Esophagus squamous epithelium (tissue), 5 donors: ENCODE data around the gene RAB11FIP5. TPM values are rescaled to one million over a fixed set of nuclear protein-coding genes. Genes with fewer than 3 reads are reported as not detected.
"Not testable (repeated sequence)": the region's sequence is repeated elsewhere in the genome, so short reads cannot be mapped to it uniquely, and the experiment has no call there.

ENCODE experiments used
- DNase-seq: peaks from one replicate; lab custom pipeline; 2025; lab: John Stamatoyannopoulos, UW
- H3K27ac ChIP-seq, 4 donors: fragments of 200-600 bp; sonication (generic); one replicate each; pipeline ENCODE4 v1.5.1; 2016 to 2019; ENCODE audit warnings: mild to moderate bottlenecking in 1 of 4
- H3K27me3 ChIP-seq, 4 donors: fragments of 200-600 bp; sonication (generic); 1 replicate in 3 of 4; 2 replicates in 1 of 4; pipeline versions ENCODE4 v1.5.1 to v1.6.0; 2017 to 2021; ENCODE audit warnings: antibody characterized with exemption in 1 of 4
- H3K36me3 ChIP-seq, 3 donors: fragments of 200-600 bp; sonication (generic); one replicate each; pipeline ENCODE4 v1.5.1; 2016 to 2019
- H3K4me1 ChIP-seq, 3 donors: fragments of 200-600 bp; sonication (generic); one replicate each; pipeline ENCODE4 v1.5.1; 2017 to 2019
- H3K4me3 ChIP-seq, 4 donors: fragments of 200-600 bp; sonication (generic); 1 replicate in 3 of 4; 2 replicates in 1 of 4; pipeline ENCODE4 v1.5.1; 2016 to 2019; ENCODE audit warnings: mild to moderate bottlenecking in 2 of 4, moderate library complexity in 1 of 4
- H3K9me3 ChIP-seq, 3 donors: fragments of 200-600 bp; sonication (generic); one replicate each; pipeline ENCODE4 v1.5.1; 2016 to 2019
- POLR2A ChIP-seq, 4 donors: fragments of 450-650 bp; IDR thresholded peaks; one replicate each; pipeline ENCODE4 v1.6.1; 2017; ENCODE audit warnings: antibody characterized with exemption in 4 of 4, mild to moderate bottlenecking in 4 of 4, moderate library complexity in 3 of 4
- WGBS, 2 donors: methylation state at CpG; one replicate each; pipeline ENCODE4 v1.1.5; 2018; 5-methylcytosine and 5-hydroxymethylcytosine counted together
- intact Hi-C: fragments of 100-400 bp; cut with DNase I; formaldehyde crosslinking; loops from one replicate; pipeline ENCODE4 v1.15.0; 2022
- total RNA-seq, 4 donors: library from RNA; depleted of rRNA; stranded (reverse); fragments of >200 nt; gene quantifications; one replicate each; pipeline ENCODE4 v1.1.0, GENCODE V29; 2016
- TF ChIP-seq, protein P1 (sequence below), 6 experiments: fragments of 450-650 bp in 4 of 6; fragments of 200-600 bp in 2 of 6; sonication (generic) in 2 of 6; IDR thresholded peaks; one replicate each; pipeline ENCODE4 v1.5.1; 2016 to 2019; ENCODE audit warnings: antibody characterized with exemption in 6 of 6, mild to moderate bottlenecking in 4 of 6, moderate library complexity in 4 of 6
- donor health status: DM: yes; HTN: yes; CAD: no.

The RAB11FIP5 gene
- total RNA-seq, 4 donors from 2014 or later = 12.2 to 19.6 (median 16.6) TPM

- no peak for DNase-seq
- intact Hi-C loops = no loop called here
- no peak overlapping the region for H3K27ac ChIP-seq
- no peaks in the 10 kb centered on the region for H3K27me3 ChIP-seq
- H3K4me1 ChIP-seq = peaks cover 0 to 21% (median 4%) of the 10 kb centered on the region in 3 donors
- H3K9me3 ChIP-seq = no peaks in the 10 kb centered on the region
- H3K36me3 ChIP-seq = no peaks in the 10 kb centered on the region
- no peak overlapping the region for H3K4me3 ChIP-seq
- TF ChIP-seq POLR2A (IDR thresholded peaks at IDR 0.05) = no peak
- TF ChIP-seq, protein P1, sequence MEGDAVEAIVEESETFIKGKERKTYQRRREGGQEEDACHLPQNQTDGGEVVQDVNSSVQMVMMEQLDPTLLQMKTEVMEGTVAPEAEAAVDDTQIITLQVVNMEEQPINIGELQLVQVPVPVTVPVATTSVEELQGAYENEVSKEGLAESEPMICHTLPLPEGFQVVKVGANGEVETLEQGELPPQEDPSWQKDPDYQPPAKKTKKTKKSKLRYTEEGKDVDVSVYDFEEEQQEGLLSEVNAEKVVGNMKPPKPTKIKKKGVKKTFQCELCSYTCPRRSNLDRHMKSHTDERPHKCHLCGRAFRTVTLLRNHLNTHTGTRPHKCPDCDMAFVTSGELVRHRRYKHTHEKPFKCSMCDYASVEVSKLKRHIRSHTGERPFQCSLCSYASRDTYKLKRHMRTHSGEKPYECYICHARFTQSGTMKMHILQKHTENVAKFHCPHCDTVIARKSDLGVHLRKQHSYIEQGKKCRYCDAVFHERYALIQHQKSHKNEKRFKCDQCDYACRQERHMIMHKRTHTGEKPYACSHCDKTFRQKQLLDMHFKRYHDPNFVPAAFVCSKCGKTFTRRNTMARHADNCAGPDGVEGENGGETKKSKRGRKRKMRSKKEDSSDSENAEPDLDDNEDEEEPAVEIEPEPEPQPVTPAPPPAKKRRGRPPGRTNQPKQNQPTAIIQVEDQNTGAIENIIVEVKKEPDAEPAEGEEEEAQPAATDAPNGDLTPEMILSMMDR (IDR thresholded peaks at IDR 0.05) = no peak
- WGBS, 2 donors = 62 to 90% methylated on average over 2 of the region's 3 CpGs
Observed at GRCh38 chr2:73095910-73096309, 16.8 kb downstream of the RAB11FIP5 start.

DNA sequence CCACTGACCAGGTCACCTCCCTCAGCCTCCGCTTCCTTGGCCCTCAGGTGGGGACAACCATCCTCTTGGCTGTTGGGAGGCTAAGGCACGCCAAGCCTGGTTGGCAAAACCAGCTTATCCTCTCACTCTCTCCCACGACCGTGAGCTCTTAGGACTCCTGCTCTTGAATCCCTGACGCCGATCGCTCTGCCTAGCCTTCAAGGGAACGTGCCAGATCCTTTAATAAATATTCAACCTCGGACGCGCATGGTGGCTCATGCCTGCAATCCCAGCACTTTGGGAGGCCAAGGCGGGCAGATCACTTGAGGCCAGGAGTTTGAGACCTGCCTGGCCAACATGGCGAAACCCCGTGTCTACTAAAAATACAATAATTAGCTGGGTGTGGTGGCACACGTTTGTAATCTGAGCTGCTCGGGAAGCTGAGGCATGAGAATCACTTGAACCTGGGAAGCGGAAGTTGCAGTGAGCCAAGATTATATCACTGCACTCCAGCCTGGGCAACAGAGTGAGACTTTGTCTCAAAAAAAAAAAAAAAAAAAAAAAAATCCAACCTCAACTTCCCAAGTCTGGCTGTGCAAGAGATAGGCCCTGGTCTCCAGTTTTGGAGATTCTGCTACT, 19.0 kb downstream of the RAB11FIP5 start:
- H3K27ac ChIP-seq, H3K4me3 ChIP-seq, H3K36me3 ChIP-seq, H3K9me3 ChIP-seq, intact Hi-C loops, DNase-seq, H3K27me3 ChIP-seq: not testable (repeated sequence)
- 88% methylated on average over 15 to 16 of the region's 17 CpGs for whole genome bisulfite sequencing, 2 donors
- H3K4me1 ChIP-seq = peaks cover 0 to 41% (median 4%) of the 10 kb centered on the region in 3 donors

DNA sequence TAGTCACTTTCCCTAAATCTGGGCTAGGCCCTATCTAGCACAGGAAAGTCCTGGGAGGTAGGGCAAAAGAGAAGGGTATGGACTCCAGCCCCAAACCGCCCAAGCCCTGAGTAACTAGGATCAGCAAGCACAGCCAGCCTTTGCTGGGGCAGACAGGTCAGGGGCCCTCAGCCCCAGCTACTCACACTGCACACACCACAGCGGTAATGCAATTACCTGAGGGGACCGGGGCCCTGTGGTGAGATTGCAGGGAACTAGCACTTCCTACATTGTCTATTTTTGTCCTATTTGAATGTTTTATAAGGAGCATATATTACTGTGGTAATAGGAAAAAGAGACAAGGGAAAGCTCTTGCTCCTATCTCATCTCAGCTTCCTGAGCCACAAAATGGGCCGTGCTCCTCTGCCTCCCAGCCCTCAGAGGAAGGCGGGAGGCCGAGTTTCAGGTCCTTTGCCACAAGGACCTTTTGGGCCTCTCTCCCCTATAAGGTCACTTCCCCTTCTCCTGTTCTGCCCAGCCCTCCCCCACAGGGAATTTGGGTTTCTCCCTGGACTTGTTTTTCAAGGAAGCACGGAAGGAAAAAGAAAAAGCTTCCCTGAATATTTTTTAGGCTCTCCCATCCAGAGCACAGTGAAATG, 20.5 kb downstream of the RAB11FIP5 start:
- peaks cover 0 to 41% (median 4%) of the 10 kb centered on the region in 3 donors for H3K4me1 ChIP-seq
- H3K27ac ChIP-seq = peak overlapping the region in 1 of 4 donors; percentile 5
- 50 to 59% methylated on average over 4 of the region's 7 CpGs for WGBS, 2 donors
- H3K4me3 ChIP-seq = no peak overlapping the region
- H3K27me3 ChIP-seq = no peaks in the 10 kb centered on the region
- H3K36me3 ChIP-seq = peaks cover 4 to 18% (median 12%) of the 10 kb centered on the region in 3 donors
- TF ChIP-seq, protein P1 (IDR thresholded peaks at IDR 0.05) = no peak
- no peak for TF ChIP-seq POLR2A (IDR thresholded peaks at IDR 0.05)
- DNase-seq = no peak
- no peaks in the 10 kb centered on the region for H3K9me3 ChIP-seq
- intact Hi-C loops = no loop called here

DNA sequence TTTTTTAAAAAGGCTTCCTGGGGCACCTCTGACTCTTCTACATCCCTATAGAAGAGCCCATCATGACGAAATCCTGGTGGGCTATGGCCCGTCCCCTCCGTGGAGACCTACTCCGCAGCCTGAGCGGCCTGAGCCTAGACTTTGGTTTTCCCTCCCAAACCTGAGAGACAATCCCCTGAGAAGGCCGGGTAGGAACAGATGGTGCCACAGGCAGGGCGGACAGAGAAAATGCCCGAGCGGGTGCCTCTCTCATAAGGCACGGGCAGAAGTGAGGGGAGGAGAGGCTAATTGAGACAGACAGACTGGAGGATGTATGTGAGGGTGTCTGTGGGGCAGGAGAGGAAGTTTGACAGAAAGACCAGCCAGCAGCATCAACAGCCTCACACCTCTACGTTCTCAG, 21.1 kb downstream of the RAB11FIP5 start:
- H3K27ac ChIP-seq = no peak overlapping the region
- H3K27me3 ChIP-seq = no peaks in the 10 kb centered on the region
- DNase-seq = no peak
- WGBS, 2 donors = 81 to 94% methylated on average over 5 to 10 of the region's 11 CpGs
- peaks cover 4 to 23% (median 12%) of the 10 kb centered on the region in 3 donors for H3K36me3 ChIP-seq
- TF ChIP-seq, protein P1 (IDR thresholded peaks at IDR 0.05) = no peak
- TF ChIP-seq POLR2A (IDR thresholded peaks at IDR 0.05) = no peak
- peaks cover 0 to 41% (median 4%) of the 10 kb centered on the region in 3 donors for H3K4me1 ChIP-seq
- H3K9me3 ChIP-seq = no peaks in the 10 kb centered on the region
- H3K4me3 ChIP-seq = no peak overlapping the region
- intact Hi-C loops = no loop called here

DNA sequence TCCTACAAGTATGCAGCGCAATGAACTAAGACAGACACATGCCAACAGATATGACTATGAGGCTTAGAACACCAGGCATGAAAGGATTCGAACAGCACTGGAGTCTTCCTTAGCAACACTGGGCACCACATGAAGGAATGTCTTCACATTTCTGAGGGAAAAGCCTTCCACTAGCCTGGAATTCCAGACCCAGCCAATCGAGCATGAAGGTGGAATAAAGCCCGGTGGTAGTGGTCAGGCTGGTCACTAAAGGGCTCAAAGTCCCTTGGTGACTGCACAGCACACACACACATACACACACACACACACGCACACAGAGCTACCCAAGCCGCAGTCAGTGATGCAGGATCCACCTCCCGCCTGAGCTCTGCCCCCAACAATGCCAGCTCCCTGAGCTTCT, 21.6 kb downstream of the RAB11FIP5 start:
- H3K4me1 ChIP-seq = peaks cover 0 to 41% (median 4%) of the 10 kb centered on the region in 3 donors
- intact Hi-C loops = no loop called here
- no peak for TF ChIP-seq POLR2A (IDR thresholded peaks at IDR 0.05)
- TF ChIP-seq, protein P1 (IDR thresholded peaks at IDR 0.05) = no peak
- no peak overlapping the region for H3K27ac ChIP-seq
- H3K4me3 ChIP-seq = no peak overlapping the region
- H3K36me3 ChIP-seq = peaks cover 4 to 28% (median 12%) of the 10 kb centered on the region in 3 donors
- no peaks in the 10 kb centered on the region for H3K27me3 ChIP-seq
- DNase-seq = no peak
- 86 to 90% methylated on average over 5 to 7 of the region's 7 CpGs for WGBS, 2 donors
- H3K9me3 ChIP-seq = no peaks in the 10 kb centered on the region
